Measurements from ENCODE around the gene SRD5A1.
A peak's percentile ranks its signal among the peaks of the same experiment; 100 is the strongest.
"Not testable (repeated sequence)": the region's sequence is repeated elsewhere in the genome, so short reads cannot be mapped to it uniquely, and the experiment has no call there.

The SRD5A1 gene

GRCh38 chr5:6645571-6646362 lies 12.5 kb downstream of the SRD5A1 start:
- peak; percentile 56 for DNase-seq

- DNase-seq: no peak
Observed at GRCh38 chr5:6649186-6649585, 15.9 kb downstream of the SRD5A1 start.

- DNase-seq: no peak
Observed at GRCh38 chr5:6649681-6650080, 16.4 kb downstream of the SRD5A1 start.

- no peak for DNase-seq
Observed at GRCh38 chr5:6652025-6652424, 18.8 kb downstream of the SRD5A1 start.

- no peak for DNase-seq
Observed at GRCh38 chr5:6655432-6655831, 22.2 kb downstream of the SRD5A1 start.

DNA sequence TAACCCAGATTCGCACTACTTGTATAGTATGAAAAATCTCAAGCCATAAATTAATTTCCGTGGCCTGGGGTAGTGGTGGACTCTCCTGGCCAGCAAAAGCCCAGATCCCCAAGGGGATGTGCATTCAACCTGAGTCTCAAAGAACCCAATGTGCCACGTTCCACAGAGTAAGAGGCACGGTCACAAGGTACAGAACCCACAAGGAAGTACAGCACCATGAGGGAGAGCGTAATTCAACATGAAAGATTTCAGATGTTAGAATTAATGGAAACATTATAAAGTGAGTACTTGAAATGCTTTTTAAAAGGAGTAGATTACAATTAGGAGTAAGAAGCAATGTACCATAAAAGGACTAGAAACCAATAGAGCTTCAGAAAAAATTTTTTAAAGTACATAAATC lies 23.4 kb downstream of the SRD5A1 start:
- DNase-seq: no peak

DNA sequence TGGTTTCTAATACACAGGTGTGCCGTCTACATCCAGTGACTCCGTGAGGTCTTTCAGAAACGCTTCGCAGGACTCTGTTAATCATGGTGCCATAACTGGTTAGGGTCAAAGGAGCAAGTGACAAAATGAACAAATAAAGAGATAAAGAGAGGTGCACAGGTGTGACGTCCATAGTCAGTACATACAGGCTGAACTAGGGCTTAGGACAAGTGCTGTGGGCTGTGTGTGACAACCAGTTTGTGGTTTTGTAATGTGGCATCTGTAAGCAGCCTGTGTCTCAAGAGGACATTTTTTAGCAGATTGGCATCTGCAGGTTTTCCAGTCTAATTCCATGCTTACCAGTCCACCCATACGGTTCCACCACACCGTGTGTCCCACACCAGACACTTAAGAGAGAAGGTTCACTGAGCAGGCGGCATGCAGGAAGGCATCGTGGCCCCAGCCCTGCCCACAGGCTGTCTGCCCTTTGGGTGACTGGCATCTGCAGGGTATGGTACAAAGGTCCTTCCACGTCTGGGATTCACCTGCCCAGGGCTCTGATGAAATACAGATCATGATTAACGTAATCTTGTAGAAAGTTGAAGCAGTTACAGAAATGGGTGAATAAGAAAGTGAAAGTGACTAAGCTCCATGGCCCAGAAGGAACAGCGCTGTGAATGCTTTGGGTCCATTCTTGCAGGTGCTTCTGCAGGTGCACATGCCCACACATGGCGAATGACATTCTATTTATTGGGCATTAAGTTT lies 26.9 kb downstream of the SRD5A1 start:
- DNase-seq: no peak

GRCh38 chr5:6660688-6661087 lies 27.4 kb downstream of the SRD5A1 start:
- DNase-seq: no peak

DNA sequence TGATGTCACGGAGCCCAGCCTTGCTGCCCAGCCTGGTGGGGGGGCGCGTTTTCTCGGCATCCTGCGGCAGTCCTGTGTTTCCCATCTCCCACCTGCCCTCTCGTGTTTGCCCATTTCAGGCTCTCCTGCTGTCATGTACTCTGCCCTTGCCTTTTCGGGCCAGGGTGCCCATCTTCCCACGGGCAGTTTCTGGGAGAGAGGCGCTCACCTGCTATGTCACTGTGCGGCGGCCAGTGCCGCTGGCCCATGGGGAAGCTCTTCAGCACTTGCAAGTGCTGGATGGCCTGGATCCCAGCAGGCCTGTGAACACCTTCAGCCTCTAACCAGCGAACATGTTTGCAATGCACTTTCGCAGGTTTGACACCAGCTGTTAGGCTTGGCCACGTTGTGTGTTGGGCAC lies 33.5 kb downstream of the SRD5A1 start:
- no peak for DNase-seq

DNA sequence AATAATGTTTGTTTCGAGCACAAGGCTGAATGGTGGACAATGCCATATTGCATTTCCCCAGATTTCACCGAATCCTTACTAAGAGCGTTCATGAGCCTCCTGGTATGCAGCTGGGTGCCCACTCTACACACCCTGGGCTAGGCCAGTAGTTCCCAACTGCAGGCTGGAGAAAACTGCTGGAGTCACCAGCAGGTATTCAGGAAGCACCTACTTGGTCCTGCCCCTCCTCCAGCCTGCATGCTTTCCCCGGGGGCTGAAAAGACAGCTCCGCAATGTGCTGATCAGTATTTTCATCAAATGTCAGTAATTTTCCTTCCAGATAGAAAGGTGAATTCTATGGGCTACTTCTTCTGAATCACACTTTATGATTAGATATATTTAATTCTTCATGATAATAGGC lies 34.4 kb downstream of the SRD5A1 start:
- no peak for DNase-seq

GRCh38 chr5:6668717-6669116 lies 35.5 kb downstream of the SRD5A1 start:
- DNase-seq: not testable (repeated sequence)

- DNase-seq: no peak
Observed at GRCh38 chr5:6673031-6673430, 39.8 kb downstream of the SRD5A1 start.

DNA sequence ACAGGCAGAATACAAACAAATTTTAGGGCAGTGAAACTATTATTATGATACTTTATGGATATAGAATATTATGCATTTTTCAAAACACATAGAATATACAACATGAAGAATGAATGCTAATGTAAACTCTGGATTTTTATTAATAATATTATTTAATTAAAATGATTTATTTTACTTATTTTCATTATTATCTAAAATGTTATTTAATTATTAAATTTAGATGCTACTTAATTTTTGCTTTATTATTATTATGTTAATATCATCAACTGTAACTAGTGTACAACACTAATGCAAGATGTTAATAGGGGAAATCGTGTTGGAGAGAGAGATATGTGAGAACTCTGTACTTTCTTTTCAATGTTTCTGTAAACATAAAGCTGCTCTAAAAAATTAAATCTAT lies 40.7 kb downstream of the SRD5A1 start:
- DNase-seq: no peak

DNA sequence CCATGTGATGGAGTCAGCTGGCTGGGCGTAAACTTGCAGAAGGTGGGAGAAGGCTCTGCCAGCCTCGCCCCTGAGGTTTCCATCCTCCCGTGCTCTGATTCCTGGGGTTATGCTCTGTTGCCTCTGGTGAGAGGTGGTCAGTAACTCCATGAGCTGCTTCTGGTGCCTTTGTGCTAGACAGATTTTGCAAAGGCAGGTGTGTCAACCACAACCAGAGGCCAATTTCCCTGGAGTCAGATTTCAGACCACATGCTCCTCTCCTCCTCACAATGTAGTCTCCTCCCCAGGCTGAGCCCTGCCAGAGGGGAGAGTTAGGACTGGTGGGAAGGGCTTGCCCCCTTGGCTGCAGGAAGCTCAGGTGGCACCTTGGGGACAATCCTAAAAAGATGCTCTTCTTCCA lies 41.2 kb downstream of the SRD5A1 start:
- no peak for DNase-seq

GRCh38 chr5:6674886-6675285 lies 41.6 kb downstream of the SRD5A1 start:
- DNase-seq: no peak

GRCh38 chr5:6675784-6676491 lies 42.7 kb downstream of the SRD5A1 start:
- DNase-seq: peak; percentile 17

DNA sequence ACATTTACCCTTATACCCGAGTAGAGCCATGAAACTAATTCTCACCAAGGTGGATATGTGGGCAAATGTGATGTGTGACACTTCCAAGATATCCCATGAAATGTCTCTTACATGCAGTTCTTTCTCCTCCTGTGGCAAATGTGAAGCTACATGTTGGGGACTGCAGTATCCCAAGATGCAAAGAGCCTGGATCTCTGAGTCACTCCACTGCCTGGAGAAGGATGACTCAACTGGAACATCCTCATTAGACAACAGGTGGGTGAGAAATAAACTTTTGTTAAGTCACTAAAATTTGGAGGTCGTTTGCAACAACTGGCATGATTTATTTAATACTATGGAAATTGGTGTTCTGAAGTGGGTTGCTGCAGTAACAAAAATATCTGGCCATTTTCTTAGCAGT lies 43.5 kb downstream of the SRD5A1 start:
- no peak for DNase-seq

- DNase-seq: no peak
Observed at GRCh38 chr5:6678385-6678784, 45.1 kb downstream of the SRD5A1 start.

DNA sequence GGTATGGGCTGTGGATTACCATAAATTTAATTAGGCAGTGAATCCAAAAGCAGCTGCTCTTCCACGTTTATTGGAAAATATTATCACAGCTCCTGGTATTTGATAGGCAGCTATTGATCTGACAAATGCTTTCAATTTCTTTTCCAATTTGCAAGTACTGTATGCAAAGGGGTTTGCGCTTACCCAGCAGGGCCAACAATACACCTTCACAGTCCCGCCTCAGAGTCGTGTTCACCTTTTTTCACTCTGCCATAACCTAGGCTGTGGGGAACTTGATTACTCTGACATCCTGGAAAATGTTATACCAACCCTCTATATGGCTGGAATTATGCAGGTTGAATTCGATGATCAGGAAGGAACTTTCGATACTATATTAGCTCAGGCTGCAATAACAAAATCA lies 47.7 kb downstream of the SRD5A1 start:
- DNase-seq: no peak

DNA sequence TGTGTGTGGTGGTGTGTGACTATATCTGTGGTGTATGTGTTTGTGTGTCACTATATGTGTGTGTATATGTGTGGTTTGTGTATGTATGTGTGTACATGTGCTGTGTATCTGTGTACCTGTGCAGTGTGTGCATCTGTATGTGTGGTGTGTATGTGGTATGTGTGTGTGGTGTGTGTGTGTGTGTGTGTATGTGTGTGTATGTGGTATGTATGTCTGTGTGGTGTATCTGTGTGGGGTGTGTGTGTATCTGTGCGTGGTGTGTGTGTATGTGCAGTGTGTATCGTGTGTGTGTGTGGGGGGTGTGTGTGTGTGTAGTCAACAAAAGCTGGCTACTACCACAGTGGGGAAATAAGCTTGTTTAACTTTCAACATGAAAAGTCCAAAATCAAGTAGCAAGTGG lies 48.4 kb downstream of the SRD5A1 start:
- DNase-seq: no peak

GRCh38 chr5:6682239-6682638 lies 49.0 kb downstream of the SRD5A1 start:
- no peak for DNase-seq

- DNase-seq: no peak
Observed at GRCh38 chr5:6683241-6683640, 50.0 kb downstream of the SRD5A1 start.

- DNase-seq: no peak
Observed at GRCh38 chr5:6684075-6684474, 50.8 kb downstream of the SRD5A1 start.

- DNase-seq: no peak
Observed at GRCh38 chr5:6686501-6686900, 53.3 kb downstream of the SRD5A1 start.

Data from hematopoietic multipotent progenitor cell treated with erythropoietin and hydrocortisone succinate and interleukin-3 and kit ligand, for 6 days (in vitro differentiated cells).